Measurements from ENCODE around the gene ATE1.
A peak's percentile ranks its signal among the peaks of the same experiment; 100 is the strongest.
"Not testable (repeated sequence)": the region's sequence is repeated elsewhere in the genome, so short reads cannot be mapped to it uniquely, and the experiment has no call there.

Gene ATE1

GRCh38 chr10:121700416-121700815, 227.4 kb downstream of the ATE1 start:
- H3K4me3 ChIP-seq (ENCODE audit: low read depth, low read length), result no peak overlapping the region
- no peak for DNase-seq (ENCODE audit: low read depth)
- TF ChIP-seq POLR2A (IDR thresholded peaks at IDR 0.05; ENCODE audit: extremely low read depth, insufficient read length) (no peak), MYC (IDR thresholded peaks at IDR 0.05; ENCODE audit: low read depth, low read length) (no peak), MAX (IDR thresholded peaks at IDR 0.05; ENCODE audit: low read depth, low read length) (no peak), CTCF (IDR thresholded peaks at IDR 0.05; ENCODE audit: low read depth, low read length) (no peak)

GRCh38 chr10:121699703-121700102, 228.1 kb downstream of the ATE1 start:
- not testable (repeated sequence) for DNase-seq (ENCODE audit: low read depth); H3K4me3 ChIP-seq (ENCODE audit: low read depth, low read length)

- H3K4me3 ChIP-seq (ENCODE audit: low read depth, low read length), result no peak overlapping the region
- DNase-seq (ENCODE audit: low read depth), result no peak
- no peak for TF ChIP-seq POLR2A (IDR thresholded peaks at IDR 0.05; ENCODE audit: extremely low read depth, insufficient read length)
Measured at GRCh38 chr10:121698902-121699301, 228.9 kb downstream of the ATE1 start.

- H3K4me3 ChIP-seq (ENCODE audit: low read depth, low read length), result no peak overlapping the region
- no peak for DNase-seq (ENCODE audit: low read depth)
- TF ChIP-seq CTCF (IDR thresholded peaks at IDR 0.05; ENCODE audit: low read depth, low read length) (no peak), MAX (IDR thresholded peaks at IDR 0.05; ENCODE audit: low read depth, low read length) (no peak), MYC (IDR thresholded peaks at IDR 0.05; ENCODE audit: low read depth, low read length) (no peak), POLR2A (IDR thresholded peaks at IDR 0.05; ENCODE audit: extremely low read depth, insufficient read length) (no peak)
Measured at GRCh38 chr10:121698336-121698735, 229.5 kb downstream of the ATE1 start.

- no peak overlapping the region for H3K4me3 ChIP-seq (ENCODE audit: low read depth, low read length)
- peak; percentile 43 for DNase-seq (ENCODE audit: low read depth)
- TF ChIP-seq MYC (IDR thresholded peaks at IDR 0.05; ENCODE audit: low read depth, low read length) (no peak), MAX (IDR thresholded peaks at IDR 0.05; ENCODE audit: low read depth, low read length) (no peak), CTCF (IDR thresholded peaks at IDR 0.05; ENCODE audit: low read depth, low read length) (peak; percentile 67), POLR2A (IDR thresholded peaks at IDR 0.05; ENCODE audit: extremely low read depth, insufficient read length) (no peak)
Measured at GRCh38 chr10:121696854-121697253, 231.0 kb downstream of the ATE1 start.

- no peak for DNase-seq (ENCODE audit: low read depth)
- TF ChIP-seq CTCF (IDR thresholded peaks at IDR 0.05; ENCODE audit: low read depth, low read length) (no peak), POLR2A (IDR thresholded peaks at IDR 0.05; ENCODE audit: extremely low read depth, insufficient read length) (no peak), MAX (IDR thresholded peaks at IDR 0.05; ENCODE audit: low read depth, low read length) (no peak), MYC (IDR thresholded peaks at IDR 0.05; ENCODE audit: low read depth, low read length) (no peak)
- H3K4me3 ChIP-seq (ENCODE audit: low read depth, low read length), result no peak overlapping the region
Measured at GRCh38 chr10:121695731-121696464, 231.9 kb downstream of the ATE1 start.
